SKM-1 treated with dmso at 0.1 percent for 144 hours (cell line): ENCODE results near the gene GUCY1A1.

ENCODE experiments used
- DNase-seq: peaks from one replicate; lab custom pipeline; 2025; ENCODE audit not compliant: unreplicated experiment; lab: John Stamatoyannopoulos, UW

The GUCY1A1 gene

GRCh38 chr4:155734065-155734464 is 67.4 kb downstream of the GUCY1A1 start:
- no peak for DNase-seq

GRCh38 chr4:155734951-155735350 is 68.3 kb downstream of the GUCY1A1 start:
- no peak for DNase-seq

DNA sequence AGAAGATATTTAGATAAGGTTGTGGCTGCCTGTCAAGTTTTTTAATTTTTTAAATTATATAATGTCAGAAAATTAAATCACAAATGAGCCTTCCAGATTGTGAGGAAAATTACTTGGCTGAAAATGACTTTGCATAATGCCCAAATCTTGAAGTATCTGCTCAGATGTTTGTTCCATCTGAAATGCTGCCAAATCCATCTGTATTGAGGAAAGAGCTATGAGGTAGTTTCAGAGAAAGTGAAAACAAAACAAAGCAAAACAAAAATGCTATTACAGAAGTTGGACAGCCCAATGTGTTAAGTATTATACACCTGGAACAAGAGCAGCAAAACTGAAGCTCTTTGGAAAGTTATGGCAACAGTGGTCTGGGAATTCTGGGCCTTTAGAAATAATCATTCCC is 68.8 kb downstream of the GUCY1A1 start:
- DNase-seq = no peak

- no peak for DNase-seq
These were observed 71.9 kb downstream of the GUCY1A1 start for GRCh38 chr4:155738548-155738947.

GRCh38 chr4:155741546-155741945 is 74.9 kb downstream of the GUCY1A1 start:
- no peak for DNase-seq

DNA sequence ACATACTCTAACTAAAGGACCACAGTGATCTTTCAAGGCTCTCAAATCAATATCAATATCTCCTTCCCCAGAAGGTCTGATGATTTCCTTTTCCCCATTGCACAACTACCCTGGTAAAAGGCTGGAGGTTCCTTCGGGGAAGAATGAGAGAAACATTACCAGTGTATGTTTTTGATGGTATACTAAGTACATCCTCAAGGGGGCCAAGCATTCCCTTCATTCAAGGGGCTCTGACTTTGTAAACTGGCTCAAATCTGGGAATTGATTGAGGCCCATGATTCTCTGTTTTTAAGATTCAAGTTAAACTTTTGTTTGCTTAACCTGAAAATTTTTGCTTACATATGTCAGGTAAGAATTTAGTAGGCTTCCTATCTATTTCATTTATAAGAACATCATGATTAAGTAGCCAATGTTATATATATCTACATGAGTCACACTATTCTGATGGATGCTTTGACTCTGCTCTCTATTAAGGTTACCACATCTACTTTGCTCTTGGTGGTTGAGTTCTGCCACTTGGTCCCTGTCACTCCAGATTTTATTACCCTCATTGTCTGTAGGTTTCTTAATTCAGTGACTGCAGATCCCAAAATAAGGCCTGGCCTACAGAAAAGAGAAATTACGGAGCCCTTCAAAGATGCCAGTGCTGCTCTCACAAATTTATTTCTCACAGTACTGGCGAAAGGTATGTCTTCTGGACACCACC is 75.8 kb downstream of the GUCY1A1 start:
- DNase-seq = no peak

DNA sequence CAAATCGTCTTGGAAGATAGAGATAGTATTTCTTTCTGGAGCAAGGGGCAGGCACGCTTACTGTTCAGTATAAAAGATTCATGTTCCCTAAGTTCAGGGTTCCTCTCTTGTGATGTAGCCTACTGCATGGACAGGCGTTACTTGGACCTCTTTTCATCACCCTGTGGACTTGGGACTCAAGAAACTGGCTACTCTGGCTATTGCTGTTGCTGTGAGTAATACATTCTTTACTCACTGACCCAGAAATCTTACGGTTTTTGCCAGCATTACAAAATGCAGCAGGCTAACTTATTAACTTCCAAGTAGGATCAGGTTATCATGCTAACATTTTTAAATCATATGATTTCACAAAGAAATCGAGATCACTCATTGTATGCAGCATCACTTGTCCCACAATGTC is 79.3 kb downstream of the GUCY1A1 start:
- no peak for DNase-seq

DNA sequence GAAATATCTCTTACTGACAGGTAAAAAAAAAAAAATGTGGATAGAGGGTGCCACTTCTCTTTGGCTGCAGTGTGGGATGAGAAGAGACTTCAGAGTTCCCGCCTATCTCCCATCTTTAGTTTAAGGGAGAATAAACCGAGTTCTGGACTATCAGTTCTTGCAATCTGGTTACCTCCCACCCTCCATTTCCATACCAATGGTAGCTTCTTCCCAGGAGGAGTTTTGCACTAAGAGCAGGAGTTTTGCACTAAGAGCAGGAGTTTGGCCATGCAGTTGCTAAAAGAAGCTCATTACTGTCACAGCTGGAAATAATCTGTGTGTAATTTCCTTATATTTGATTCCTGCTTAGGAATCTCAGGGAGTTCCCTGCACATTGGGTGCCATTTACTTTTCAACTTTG is 81.4 kb downstream of the GUCY1A1 start:
- no peak for DNase-seq

DNA sequence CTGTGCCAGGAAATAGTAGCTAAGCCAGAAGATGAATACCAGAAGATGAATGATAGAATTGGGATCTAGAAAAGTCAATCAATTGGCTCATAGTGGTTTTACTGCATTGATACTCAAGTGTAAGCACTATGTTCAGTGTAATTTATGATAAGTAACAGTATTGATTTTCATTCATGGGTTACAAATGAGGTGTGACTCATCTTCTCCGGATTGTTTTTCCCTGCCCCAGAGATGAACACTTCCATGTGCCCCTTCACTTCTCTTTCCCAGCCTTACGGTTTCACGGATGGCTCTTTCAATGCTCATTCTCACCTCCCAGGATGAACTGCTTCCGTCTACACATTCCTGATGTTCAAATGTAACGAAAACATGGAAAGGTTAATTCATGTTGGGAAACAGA is 82.4 kb downstream of the GUCY1A1 start:
- no peak for DNase-seq

- no peak for DNase-seq
These were observed 84.9 kb downstream of the GUCY1A1 start for GRCh38 chr4:155751569-155751968.

- no peak for DNase-seq
These were observed 91.2 kb downstream of the GUCY1A1 start for GRCh38 chr4:155757745-155758265.

GRCh38 chr4:155758481-155759371 is 92.1 kb downstream of the GUCY1A1 start, which contains the start of gene GUCY1B1:
GUCY1B1 (plus strand) TSS chr4:155759021; CDS start chr4:155759141, 120 bp downstream.
- peak; percentile 59 for DNase-seq

DNA sequence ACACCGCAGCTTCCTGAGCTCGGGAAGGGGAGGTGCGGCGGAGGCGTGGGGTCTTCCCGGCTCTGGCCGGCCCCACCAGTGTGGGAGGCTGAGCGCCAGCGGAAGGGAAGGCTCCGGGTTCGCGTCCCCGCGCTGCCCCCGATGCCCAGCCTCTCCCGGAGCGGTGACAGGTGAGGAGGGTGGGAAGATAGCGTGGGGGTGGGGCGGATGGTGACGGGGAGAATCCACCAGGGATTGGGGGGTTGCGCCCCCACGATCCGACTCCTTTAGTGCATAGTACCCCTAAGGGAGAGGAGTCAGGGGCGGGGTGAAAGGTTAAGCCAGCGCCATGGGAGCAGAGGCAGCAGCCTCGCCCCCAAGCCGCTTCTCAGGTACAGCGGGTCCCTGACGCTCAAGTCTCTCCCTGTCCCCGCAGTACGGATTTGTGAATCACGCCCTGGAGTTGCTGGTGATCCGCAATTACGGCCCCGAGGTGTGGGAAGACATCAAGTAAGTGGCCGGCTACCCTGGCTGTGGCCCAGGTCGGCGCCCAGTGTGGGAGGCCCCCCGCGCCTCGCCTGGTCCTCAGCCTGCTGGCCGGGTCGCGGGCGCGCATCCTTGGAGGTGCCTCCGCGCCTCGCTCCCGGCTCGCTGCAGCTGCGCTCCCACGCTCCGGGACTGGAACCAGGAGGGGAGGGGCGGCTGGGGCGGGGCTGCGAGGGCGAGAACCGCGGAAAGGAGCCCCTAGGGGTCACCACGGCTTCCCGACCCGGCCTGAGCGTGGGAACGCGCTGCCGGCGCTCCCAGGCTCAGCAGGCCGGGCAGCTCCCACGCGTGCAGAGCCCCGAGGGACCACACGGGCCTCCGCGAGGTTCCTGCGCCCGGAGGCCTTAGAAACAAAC is 93.0 kb downstream of the GUCY1A1 start:
- no peak for DNase-seq

DNA sequence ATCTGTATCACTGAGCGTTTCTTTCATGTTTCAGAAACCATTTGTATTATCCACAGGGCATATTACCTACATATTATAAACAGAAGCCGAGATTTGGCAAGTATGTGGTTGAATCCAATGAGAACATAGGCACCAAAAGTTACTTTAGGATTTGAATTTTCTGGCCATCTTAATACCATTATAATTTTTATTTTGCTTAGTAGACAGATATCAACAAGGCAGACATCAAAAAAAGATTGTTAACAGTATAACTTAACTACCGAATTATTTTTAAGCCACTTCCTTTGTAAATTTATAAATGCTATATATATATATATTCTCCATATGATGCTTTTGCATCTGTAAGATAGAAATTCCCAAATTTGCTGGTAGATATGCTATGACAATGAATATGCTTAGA is 94.4 kb downstream of the GUCY1A1 start:
- no peak for DNase-seq

DNA sequence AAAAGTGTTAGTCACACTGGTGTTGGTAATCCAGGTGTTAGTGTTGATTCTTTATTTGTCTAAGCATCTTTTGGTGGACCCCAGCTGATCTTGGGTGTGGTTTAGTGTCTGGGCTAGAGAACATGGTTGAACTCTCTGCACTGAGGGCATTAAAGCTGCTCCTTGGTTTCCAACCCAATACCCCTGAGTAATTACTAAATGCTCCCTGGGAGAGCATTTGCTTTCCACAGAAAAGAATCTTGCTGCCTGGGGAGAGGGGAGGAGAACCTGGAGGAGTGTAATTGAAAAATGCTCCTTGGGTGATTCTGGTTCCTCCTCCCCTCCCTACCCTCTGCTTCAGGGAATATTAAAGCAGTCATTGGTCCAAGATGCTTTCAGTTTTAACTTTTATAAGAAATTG is 95.3 kb downstream of the GUCY1A1 start:
- no peak for DNase-seq

- DNase-seq = no peak
These were observed 95.7 kb downstream of the GUCY1A1 start for GRCh38 chr4:155762334-155762733.

GRCh38 chr4:155763551-155763950 is 96.9 kb downstream of the GUCY1A1 start:
- DNase-seq = no peak

GRCh38 chr4:155765149-155765548 is 98.5 kb downstream of the GUCY1A1 start:
- no peak for DNase-seq

- DNase-seq = no peak
These were observed 100.0 kb downstream of the GUCY1A1 start for GRCh38 chr4:155766622-155767021.

DNA sequence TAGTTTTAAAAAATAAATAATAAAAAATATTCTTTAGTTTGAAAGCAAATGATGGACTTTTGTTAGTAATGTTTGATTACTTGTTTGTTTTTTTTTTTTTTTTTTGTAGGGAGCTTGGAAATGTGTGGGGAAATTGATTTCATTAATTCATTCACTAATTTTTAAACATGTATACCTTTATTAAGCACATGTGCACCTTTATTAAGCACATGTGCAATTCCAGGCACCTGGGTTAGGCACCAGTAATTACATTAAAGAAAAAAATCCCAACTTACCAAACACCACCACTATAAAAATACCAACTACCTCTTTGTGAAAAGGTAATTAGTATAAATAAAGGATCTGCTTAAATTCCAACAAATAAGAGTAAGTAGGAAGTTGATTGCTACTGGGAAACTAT is 101.7 kb downstream of the GUCY1A1 start:
- no peak for DNase-seq

GRCh38 chr4:155769090-155769489 is 102.4 kb downstream of the GUCY1A1 start:
- no peak for DNase-seq
